GM12878 (cell line): ENCODE results near the gene CENPP. TPM values are rescaled to one million over a fixed set of nuclear protein-coding genes. Genes with fewer than 3 reads are reported as not detected.

Source experiments
- ATAC-seq: fragments of 200-7000 bp; cut with Tn5 transposase; 3 replicates; pipeline ENCODE4 v1.9.1; 2020; ENCODE audit warnings: mild to moderate bottlenecking, moderate library complexity
- BruUV-seq: library from RNA; stranded (reverse); fragments of 400-500 nt; replicated peaks from 2 replicates; lab custom pipeline; 2021; lab: Mats Ljungman, UMichigan
- CTCF ChIA-PET: fragments of 300-600 bp; sonication (Branson Sonifier 250); formaldehyde crosslinking; extraction: SDS; loops from one replicate; lab custom pipeline; 2021; ENCODE audit warnings: inconsistent platforms; lab: Yijun Ruan, JAX
- POLR2A ChIA-PET: fragments of 350-600 bp; formaldehyde crosslinking; extraction: SDS; loops from one replicate; lab custom pipeline; 2021; ENCODE audit warnings: inconsistent platforms; lab: Charles Lee
- RAD21 ChIA-PET: fragments of 300-600 bp; sonication (Branson Sonifier 250); formaldehyde crosslinking; loops from one replicate; lab custom pipeline; 2023; ENCODE audit warnings: antibody characterized with exemption; ENCODE audit not compliant: unreplicated experiment; lab: Charles Lee
- SMC1A ChIA-PET: fragments of 300-600 bp; sonication (Branson Sonifier 250); formaldehyde crosslinking; loops from one replicate; lab custom pipeline; 2023; ENCODE audit not compliant: unreplicated experiment, uncharacterized antibody; lab: Charles Lee
- DNase-seq: peaks from one replicate; pipeline ENCODE4 v3.0.0-alpha.2; 2011; ENCODE audit warnings: low read depth, low spot score
- FAIRE-seq: peaks from 3 replicates; lab custom pipeline; 2011; peaks lifted over from hg19 to GRCh38; lab: Jason Lieb, UNC
- H2AFZ ChIP-seq: 2 replicates; pipeline ENCODE4 v1.6.0; 2011; ENCODE audit warnings: low read depth, low read length, control low read depth; ENCODE audit not compliant: control insufficient read depth
- H3K27ac ChIP-seq: 2 replicates; pipeline ENCODE4 v1.5.1; 2011; ENCODE audit warnings: control low read depth; ENCODE audit not compliant: control insufficient read depth, insufficient read depth
- H3K27me3 ChIP-seq, 2 experiments: replicated peaks in 1 of 2; 2 replicates each; pipeline versions ENCODE4 v1.6.0 to v1.6.1; 2011; ENCODE audit warnings: low read length in 1 of 2; ENCODE audit not compliant: control insufficient read depth in 2 of 2, insufficient read depth in 2 of 2
- H3K36me3 ChIP-seq, 2 experiments: 2 replicates each; pipeline ENCODE4 v1.5.1; 2011; ENCODE audit warnings: low read length in 1 of 2; ENCODE audit not compliant: control insufficient read depth in 2 of 2, insufficient read depth in 2 of 2
- H3K4me1 ChIP-seq: 2 replicates; pipeline ENCODE4 v1.6.1; 2011; ENCODE audit warnings: mild to moderate bottlenecking, low read length, moderate library complexity, mixed read lengths; ENCODE audit not compliant: control insufficient read depth, insufficient read depth
- H3K4me2 ChIP-seq: 2 replicates; pipeline ENCODE4 v1.6.0; 2011; ENCODE audit warnings: control low read depth; ENCODE audit not compliant: control insufficient read depth, insufficient read depth
- H3K4me3 ChIP-seq: fragments of 200-600 bp; sonication (generic); 2 replicates; pipeline ENCODE4 v1.5.1; 2016
- H3K79me2 ChIP-seq: 2 replicates; pipeline ENCODE4 v1.6.0; 2011; ENCODE audit warnings: low read length; ENCODE audit not compliant: control insufficient read depth, insufficient read depth
- H3K9ac ChIP-seq: 2 replicates; pipeline ENCODE4 v1.8.0; 2011; ENCODE audit warnings: low read length, control low read depth, mixed read lengths; ENCODE audit not compliant: control insufficient read depth, insufficient read depth
- H3K9me3 ChIP-seq: replicated peaks from 3 replicates; pipeline ENCODE4 v1.5.1; 2011; ENCODE audit warnings: mild to moderate bottlenecking, low read length; ENCODE audit not compliant: control insufficient read depth, insufficient read depth
- H4K20me1 ChIP-seq: 2 replicates; pipeline ENCODE4 v1.6.0; 2011; ENCODE audit not compliant: control insufficient read depth, insufficient read depth
- ASH2L ChIP-seq: fragments of 300-600, 200-600 bp; sonication (generic); IDR thresholded peaks from 2 replicates; pipeline ENCODE4 v1.6.1; 2017; ENCODE audit warnings: low read depth, mild to moderate bottlenecking, borderline replicate concordance
- BCL3 ChIP-seq: IDR thresholded peaks from 2 replicates; pipeline ENCODE4 v1.6.1; 2011; ENCODE audit warnings: borderline replicate concordance, low read depth, mild to moderate bottlenecking, moderate library complexity, low read length; ENCODE audit not compliant: insufficient read depth, poor library complexity, severe bottlenecking
- BMI1 ChIP-seq: fragments of 450-650 bp; IDR thresholded peaks from 2 replicates; pipeline ENCODE4 v1.6.1; 2016; ENCODE audit warnings: mild to moderate bottlenecking, moderate library complexity, borderline replicate concordance
- CBX3 ChIP-seq: fragments of 200-600 bp; sonication (generic); IDR thresholded peaks from 2 replicates; pipeline ENCODE4 v1.6.1; 2016; ENCODE audit warnings: low read depth, borderline replicate concordance
- EP300 ChIP-seq, 2 experiments: fragments of 150-350 bp in 1 of 2; IDR thresholded peaks; 2 replicates each; pipeline ENCODE4 v1.6.1; 2011 to 2012; ENCODE audit warnings: low read depth in 2 of 2, low read length in 2 of 2, borderline replicate concordance in 1 of 2, improper control_type of control experiment in 1 of 2, inconsistent platforms in 1 of 2; ENCODE audit not compliant: control insufficient read depth in 1 of 2
- HDGF ChIP-seq: fragments of 450-650 bp; IDR thresholded peaks from 2 replicates; pipeline ENCODE4 v1.6.1; 2016; ENCODE audit warnings: antibody characterized with exemption
- KAT2A ChIP-seq: conservative IDR thresholded peaks from 2 replicates; pipeline ENCODE4 v1.6.1; 2011; ENCODE audit warnings: low read depth, low read length; ENCODE audit not compliant: control insufficient read depth
- MEF2B ChIP-seq: fragments of 450-650 bp; IDR thresholded peaks from 2 replicates; pipeline ENCODE4 v1.6.1; 2018; ENCODE audit warnings: mild to moderate bottlenecking, moderate library complexity; ENCODE audit not compliant: partially characterized antibody, poor library complexity, severe bottlenecking
- NRF1 ChIP-seq: conservative IDR thresholded peaks from 2 replicates; pipeline ENCODE4 v1.6.1; 2011; ENCODE audit warnings: mild to moderate bottlenecking, low read depth, low read length, improper control_type of control experiment
- PRDM15 ChIP-seq: fragments of 450-650 bp; formaldehyde crosslinking; IDR thresholded peaks from 2 replicates; pipeline ENCODE4 v1.4.0; 2020; ENCODE audit warnings: mild to moderate bottlenecking, moderate library complexity
- RAD21 ChIP-seq: IDR thresholded peaks from 2 replicates; pipeline ENCODE4 v1.6.1; 2011; ENCODE audit warnings: mild to moderate bottlenecking, low read depth, low read length, moderate library complexity; ENCODE audit not compliant: insufficient read depth
- SMAD5 ChIP-seq: IDR thresholded peaks from 2 replicates; pipeline ENCODE4 v1.6.1; 2016; ENCODE audit warnings: antibody characterized with exemption, low read depth
- SREBF1 ChIP-seq: IDR thresholded peaks from 2 replicates; pipeline ENCODE4 v1.6.1; 2012; ENCODE audit warnings: mild to moderate bottlenecking, low read length
- YBX1 ChIP-seq: fragments of 450-650 bp; IDR thresholded peaks from 2 replicates; pipeline ENCODE4 v1.6.1; 2016; ENCODE audit warnings: antibody characterized with exemption
- ZZZ3 ChIP-seq: IDR thresholded peaks from 2 replicates; pipeline ENCODE4 v1.6.1; 2011; ENCODE audit warnings: low read depth; ENCODE audit not compliant: control insufficient read depth, insufficient read length
- in situ Hi-C: fragments of 300-500 bp; cut with MboI; formaldehyde crosslinking; loops from 9 replicates; pipeline ENCODE4 v1.14.3; 2018; ENCODE audit warnings: mixed read lengths
- intact Hi-C: fragments of 100-400 bp; cut with micrococcal nuclease; formaldehyde crosslinking; loops from one replicate; pipeline ENCODE4 v1.14.2; 2022; ENCODE audit not compliant: unreplicated experiment
- polyA plus RNA-seq, 11 experiments: library from polyadenylated mRNA; depleted of rRNA in 4 of 11; unstranded in 6 of 11; stranded (reverse) in 5 of 11; fragments of >200 nt; fragmentation: Nextera tagmentation in 4 of 11; fragmentation: Illumina TruSeq in 1 of 11; extraction: Ambion mirVana in 4 of 11; extraction: Trizol in 1 of 11; gene quantifications; 1 replicate in 1 of 11; 2 replicates in 10 of 11; pipeline versions ENCODE4 v1.2.1 to v1.2.3, GENCODE V29; 2011 to 2016; ENCODE audit warnings: inconsistent platforms in 2 of 11, missing spikeins in 2 of 11, low read depth in 1 of 11
- total RNA-seq, 4 experiments: library from RNA; depleted of rRNA in 3 of 4; stranded (reverse); fragments of >200 nt in 3 of 4; fragmentation: Illumina TruSeq in 1 of 4; extraction: Trizol in 1 of 4; gene quantifications; 2 replicates each; pipeline versions ENCODE4 v1.2.1 to v1.2.3, GENCODE V29; 2013 to 2021

The CENPP gene
- total and polyA plus RNA-seq, 10 of the 15 experiments (the other 5 are each of a cell fraction or from before 2014, with no cell fraction given), result 9.4 to 31.4 (median 19.8) TPM

- TF ChIP-seq BCL3, result no peak
Observed at GRCh38 chr9:92563116-92564100, 237.7 kb downstream of the CENPP start (continued).

GRCh38 chr9:92564504-92564903 is 238.8 kb downstream of the CENPP start:
- no peak overlapping the region for H3K27ac ChIP-seq
- no peaks in the 10 kb centered on the region for H3K4me1 ChIP-seq
- ATAC-seq (no peak), FAIRE-seq (no peak), DNase-seq (no peak)
- H3K4me3 ChIP-seq, result no peak overlapping the region
- no peak overlapping the region for H2AFZ ChIP-seq
- H3K36me3 ChIP-seq, result no peaks in the 10 kb centered on the region
- no TSS peak for BruUV-seq
- ChIA-PET CTCF (no interaction called here), SMC1A (no interaction called here), POLR2A (no interaction called here), RAD21 (no interaction called here)
- no peaks in the 10 kb centered on the region; the same call in 2 of the 3 replicates for H3K9me3 ChIP-seq
- H3K4me2 ChIP-seq, result no peak overlapping the region
- TF ChIP-seq EP300 (IDR thresholded peaks at IDR 0.05; ENCODE audit: borderline replicate concordance in 1 of 2, control insufficient read depth in 1 of 2, low read depth in 2 of 2, low read length in 2 of 2) (no peak), NRF1 (no peak), RAD21 (no peak), ZZZ3 (no peak), KAT2A (no peak), MEF2B (no peak), CBX3 (no peak), SREBF1 (no peak), BMI1 (no peak), SMAD5 (no peak), PRDM15 (CRISPR knock-in tag) (no peak), YBX1 (no peak), ASH2L (no peak), HDGF (no peak)
- intact Hi-C loops (no loop called here), in situ Hi-C loops (no loop called here)
- no peak overlapping the region for H3K9ac ChIP-seq
- no peaks in the 10 kb centered on the region for H4K20me1 ChIP-seq
- H3K27me3 ChIP-seq, result no peaks in the 10 kb centered on the region
- no peaks in the 10 kb centered on the region for H3K79me2 ChIP-seq
